HepG2 (cell line): Measurements from ENCODE around the gene TACC2. TPM values are rescaled to one million over a fixed set of nuclear protein-coding genes. Genes with fewer than 3 reads are reported as not detected.

Experiments used
- ATRX ChIP-seq: sonication (generic); formaldehyde crosslinking; IDR thresholded peaks from 2 replicates; pipeline ENCODE4 v1.4.0; 2020; ENCODE audit warnings: missing genetic modification reagents, borderline replicate concordance
- CHD2 ChIP-seq: IDR thresholded peaks from 2 replicates; pipeline ENCODE4 v1.6.1; 2011; ENCODE audit warnings: low read depth, low read length, improper control_type of control experiment
- CTCF ChIP-seq: sonication (generic); formaldehyde crosslinking; IDR thresholded peaks from 2 replicates; pipeline ENCODE4 v1.5.0; 2020; ENCODE audit warnings: mild to moderate bottlenecking, missing genetic modification reagents, moderate library complexity
- ETS1 ChIP-seq: sonication (generic); formaldehyde crosslinking; IDR thresholded peaks from 2 replicates; pipeline ENCODE4 v1.4.0; 2020; ENCODE audit warnings: missing genetic modification reagents
- FOXM1 ChIP-seq: sonication (generic); formaldehyde crosslinking; IDR thresholded peaks from 2 replicates; pipeline ENCODE4 v1.5.0; 2020; ENCODE audit warnings: missing genetic modification reagents
- GATA4 ChIP-seq: sonication (generic); IDR thresholded peaks from 2 replicates; pipeline ENCODE4 v1.6.1; 2016; ENCODE audit warnings: antibody characterized with exemption, low read depth, borderline replicate concordance
- GPN1 ChIP-seq: sonication (generic); formaldehyde crosslinking; IDR thresholded peaks from 2 replicates; pipeline ENCODE4 v1.5.1; 2020; ENCODE audit warnings: missing genetic modification reagents, borderline replicate concordance
- JDP2 ChIP-seq: sonication (generic); formaldehyde crosslinking; IDR thresholded peaks from 2 replicates; pipeline ENCODE4 v1.8.1; 2022; ENCODE audit warnings: missing genetic modification reagents, borderline replicate concordance
- KLF11 ChIP-seq: IDR thresholded peaks from 2 replicates; pipeline ENCODE4 v1.6.1; 2016; ENCODE audit warnings: missing compliant biosample characterization
- MIER2 ChIP-seq: IDR thresholded peaks from 2 replicates; pipeline ENCODE4 v1.6.1; 2016; ENCODE audit warnings: missing biosample characterization, missing genetic modification reagents
- MXI1 ChIP-seq: IDR thresholded peaks from 3 replicates; pipeline ENCODE4 v1.6.1; 2012; ENCODE audit warnings: low read depth, low read length, inconsistent platforms, borderline replicate concordance
- PHF20 ChIP-seq: sonication (generic); formaldehyde crosslinking; IDR thresholded peaks from 2 replicates; pipeline ENCODE4 v1.5.0; 2020; ENCODE audit warnings: mild to moderate bottlenecking, missing genetic modification reagents
- POGZ ChIP-seq: sonication (generic); formaldehyde crosslinking; IDR thresholded peaks from 2 replicates; pipeline ENCODE4 v1.4.0; 2020; ENCODE audit warnings: mild to moderate bottlenecking, missing genetic modification reagents
- PRPF4 ChIP-seq: fragments of 200-400 bp; formaldehyde crosslinking; IDR thresholded peaks from 2 replicates; pipeline ENCODE4 v1.6.1; 2016; ENCODE audit warnings: low read length, low read depth; ENCODE audit not compliant: poor library complexity, severe bottlenecking
- SMAD3 ChIP-seq: sonication (generic); formaldehyde crosslinking; IDR thresholded peaks from 2 replicates; pipeline ENCODE4 v1.4.0; 2020; ENCODE audit warnings: missing genetic modification reagents
- SMARCE1 ChIP-seq: fragments of 450-650 bp; IDR thresholded peaks from 2 replicates; pipeline ENCODE4 v1.6.1; 2017; ENCODE audit warnings: borderline replicate concordance
- SRSF1 ChIP-seq: fragments of 200-400 bp; formaldehyde crosslinking; optimal IDR thresholded peaks from 2 replicates; pipeline ENCODE3; 2017; ENCODE audit warnings: mild to moderate bottlenecking, low read depth, low read length, moderate library complexity
- TEAD2 ChIP-seq: sonication (generic); formaldehyde crosslinking; IDR thresholded peaks from 2 replicates; pipeline ENCODE4 v1.9.0; 2021; ENCODE audit warnings: missing genetic modification reagents
- ZNF205 ChIP-seq: IDR thresholded peaks from 2 replicates; pipeline ENCODE4 v1.6.1; 2018; ENCODE audit warnings: missing biosample characterization, missing genetic modification reagents
- ZNF3 ChIP-seq: IDR thresholded peaks from 2 replicates; pipeline ENCODE4 v1.7.0; 2017; ENCODE audit warnings: inconsistent platforms
- ZNF343 ChIP-seq: sonication (generic); formaldehyde crosslinking; IDR thresholded peaks from 2 replicates; pipeline ENCODE4 v1.4.0; 2020; ENCODE audit warnings: mild to moderate bottlenecking, missing genetic modification reagents
- ZNF383 ChIP-seq: sonication (generic); formaldehyde crosslinking; IDR thresholded peaks from 2 replicates; pipeline ENCODE4 v1.4.0; 2020; ENCODE audit warnings: missing genetic modification reagents, mild to moderate bottlenecking, borderline replicate concordance
- ZNF580 ChIP-seq: IDR thresholded peaks from 2 replicates; pipeline ENCODE4 v1.6.1; 2016; ENCODE audit warnings: low read depth, borderline replicate concordance
- ZNF75D ChIP-seq: sonication (generic); formaldehyde crosslinking; IDR thresholded peaks from 2 replicates; pipeline ENCODE4 v1.8.1; 2023; ENCODE audit warnings: missing genetic modification reagents, mild to moderate bottlenecking, borderline replicate concordance
- ZNF770 ChIP-seq: sonication (generic); formaldehyde crosslinking; IDR thresholded peaks from 2 replicates; pipeline ENCODE4 v1.5.0; 2020; ENCODE audit warnings: mild to moderate bottlenecking, missing genetic modification reagents
- ZNF878 ChIP-seq: sonication (generic); formaldehyde crosslinking; IDR thresholded peaks from 2 replicates; pipeline ENCODE4 v1.8.1; 2023; ENCODE audit warnings: mild to moderate bottlenecking, missing genetic modification reagents, moderate library complexity
- ZSCAN9 ChIP-seq: IDR thresholded peaks from 2 replicates; pipeline ENCODE4 v1.6.1; 2016; ENCODE audit warnings: borderline replicate concordance
- polyA plus RNA-seq, 8 experiments: library from polyadenylated mRNA; depleted of rRNA in 3 of 8; stranded (reverse) in 7 of 8; unstranded in 1 of 8; fragments of >200 nt; fragmentation: Illumina TruSeq in 4 of 8; extraction: Trizol in 4 of 8; gene quantifications; 2 replicates each; pipeline versions ENCODE4 v1.2.1 to v1.2.3, GENCODE V29; 2011 to 2016; ENCODE audit warnings: low read depth in 4 of 8, missing spikeins in 1 of 8, mixed read lengths in 1 of 8; ENCODE audit not compliant: insufficient read depth in 1 of 8
- total RNA-seq, 5 experiments: library from RNA; depleted of rRNA; stranded (reverse); fragments of >200 nt; fragmentation: Illumina TruSeq; extraction: Trizol; gene quantifications; 2 replicates each; pipeline ENCODE4 v1.2.3, GENCODE V29; 2016; ENCODE audit warnings: low read depth in 1 of 5

TACC2 gene
- total and polyA plus RNA-seq, 2 of the 13 experiments (the other 11 are each of a cell fraction or from before 2014, with no cell fraction given) = 11.8 to 16.0 TPM

GRCh38 chr10:121974019-121974534, 14.9 kb upstream of the TACC2 start (continued):
- TF ChIP-seq JDP2 (CRISPR knock-in tag) (no peak), SRSF1 (no peak), SMAD3 (CRISPR knock-in tag) (no peak), SMARCE1 (no peak), PRPF4 (no peak), TEAD2 (CRISPR knock-in tag) (0 out of 2 replicates have a peak, but pooled peaks have one; percentile 26), POGZ (CRISPR knock-in tag) (no peak), ATRX (CRISPR knock-in tag) (no peak), ZNF383 (CRISPR knock-in tag) (no peak), ZNF75D (CRISPR knock-in tag) (no peak), GATA4 (no peak), CTCF (CRISPR knock-in tag) (0 out of 2 replicates have a peak, but pooled peaks have one; percentile 11), ZNF205 (CRISPR knock-in tag) (no peak), MXI1 (no peak), ZSCAN9 (CRISPR knock-in tag) (no peak), FOXM1 (CRISPR knock-in tag) (no peak), MIER2 (CRISPR knock-in tag) (no peak; the same call in 1 of the 2 replicates), ETS1 (no peak), GPN1 (no peak), CHD2 (peak; percentile 57; the same call in 1 of the 2 replicates), KLF11 (CRISPR knock-in tag) (0 out of 2 replicates have a peak, but pooled peaks have one; percentile 40), ZNF878 (CRISPR knock-in tag) (no peak), ZNF770 (CRISPR knock-in tag) (no peak), PHF20 (CRISPR knock-in tag) (no peak), ZNF580 (peak; percentile 18; the same call in 1 of the 2 replicates), ZNF3 (no peak), ZNF343 (CRISPR knock-in tag) (no peak)
